ENCODE data around the gene PDSS1.

GRCh38 chr10:26653004-26653403, 44.5 kb upstream of the PDSS1 start:
- TF ChIP-seq CTCF (IDR thresholded peaks at IDR 0.05) (no peak), POLR2A (IDR thresholded peaks at IDR 0.05) (no peak)
